GM19468 (cell line): Measurements from ENCODE around the gene COL4A2.

Experiments used
- ATAC-seq: cut with Tn5 transposase; IDR thresholded peaks from one replicate; pipeline ENCODE4 v1.9.1; 2021; ENCODE audit warnings: mild to moderate bottlenecking, moderate library complexity, moderate number of reproducible peaks; ENCODE audit not compliant: unreplicated experiment; ENCODE audit errors: extremely low read depth

The COL4A2 gene

GRCh38 chr13:110286833-110287819 is 20.0 kb upstream of the COL4A2 start:
- ATAC-seq, result no peak

GRCh38 chr13:110289174-110289573 is 17.9 kb upstream of the COL4A2 start:
- no peak for ATAC-seq

- ATAC-seq, result no peak
Measured at GRCh38 chr13:110289661-110290060, 17.4 kb upstream of the COL4A2 start.

GRCh38 chr13:110290153-110290552 is 16.9 kb upstream of the COL4A2 start:
- no peak for ATAC-seq

DNA sequence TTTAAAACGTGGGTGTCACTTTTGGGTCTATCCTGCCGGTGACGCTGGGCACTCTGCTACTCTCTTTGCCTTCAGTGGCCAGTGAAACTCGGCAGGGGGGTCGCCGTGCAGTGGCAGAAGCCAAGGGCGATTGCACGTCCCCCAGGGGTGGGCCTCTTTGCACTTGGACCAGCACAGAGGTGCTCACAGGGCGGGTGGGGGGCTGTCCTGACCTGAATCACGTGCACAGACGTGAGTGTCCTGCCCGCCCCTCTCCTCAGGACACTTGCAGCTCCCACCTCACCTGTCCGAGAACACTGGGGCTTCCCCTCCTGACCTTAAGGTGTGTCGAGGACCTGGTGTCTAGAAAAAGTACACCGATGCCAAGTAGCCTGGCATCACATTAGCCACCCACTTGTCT is 16.3 kb upstream of the COL4A2 start:
- no peak for ATAC-seq

GRCh38 chr13:110291286-110291685 is 15.8 kb upstream of the COL4A2 start:
- no peak for ATAC-seq

GRCh38 chr13:110293037-110293436 is 14.0 kb upstream of the COL4A2 start:
- ATAC-seq, result no peak

- no peak for ATAC-seq
Measured at GRCh38 chr13:110293649-110294048, 13.4 kb upstream of the COL4A2 start.

- ATAC-seq, result no peak
Measured at GRCh38 chr13:110294146-110294545, 12.9 kb upstream of the COL4A2 start.

DNA sequence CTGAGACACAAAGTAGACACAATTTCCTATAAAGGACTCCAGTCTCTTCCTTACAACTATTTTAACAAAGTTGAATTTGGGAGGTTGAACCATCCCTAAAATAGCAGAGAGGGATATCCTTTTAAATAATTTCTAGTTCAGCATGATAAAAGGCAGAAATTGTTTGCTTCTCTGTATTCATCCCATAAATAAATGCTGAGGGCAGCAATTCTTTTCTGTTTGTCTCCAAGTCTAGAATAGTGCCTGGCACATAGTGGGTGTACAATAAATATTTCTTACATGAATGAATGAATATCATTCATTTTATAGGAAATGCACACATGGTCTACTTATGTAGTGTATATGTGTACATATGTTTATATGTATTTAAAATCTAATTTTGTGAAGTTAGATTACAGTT is 12.5 kb upstream of the COL4A2 start:
- no peak for ATAC-seq

DNA sequence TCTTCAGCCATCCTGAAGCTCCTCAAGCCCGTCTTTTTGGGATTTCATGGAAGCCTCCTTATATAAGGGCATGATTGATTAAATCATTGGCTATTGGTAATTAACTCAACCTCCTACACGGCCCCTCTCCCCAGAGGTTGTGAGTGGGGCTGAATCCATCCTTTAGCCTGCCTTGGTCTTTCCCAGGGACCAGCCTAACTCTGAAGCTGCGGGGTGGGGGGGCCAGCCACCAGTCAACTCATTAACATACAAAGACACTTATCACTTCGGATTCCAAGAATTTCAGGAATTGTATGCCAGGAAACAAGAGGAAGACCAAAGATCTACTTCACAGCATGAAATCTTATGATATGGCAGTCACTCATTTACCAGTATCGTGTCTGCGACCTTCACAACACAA is 10.1 kb upstream of the COL4A2 start:
- no peak for ATAC-seq

DNA sequence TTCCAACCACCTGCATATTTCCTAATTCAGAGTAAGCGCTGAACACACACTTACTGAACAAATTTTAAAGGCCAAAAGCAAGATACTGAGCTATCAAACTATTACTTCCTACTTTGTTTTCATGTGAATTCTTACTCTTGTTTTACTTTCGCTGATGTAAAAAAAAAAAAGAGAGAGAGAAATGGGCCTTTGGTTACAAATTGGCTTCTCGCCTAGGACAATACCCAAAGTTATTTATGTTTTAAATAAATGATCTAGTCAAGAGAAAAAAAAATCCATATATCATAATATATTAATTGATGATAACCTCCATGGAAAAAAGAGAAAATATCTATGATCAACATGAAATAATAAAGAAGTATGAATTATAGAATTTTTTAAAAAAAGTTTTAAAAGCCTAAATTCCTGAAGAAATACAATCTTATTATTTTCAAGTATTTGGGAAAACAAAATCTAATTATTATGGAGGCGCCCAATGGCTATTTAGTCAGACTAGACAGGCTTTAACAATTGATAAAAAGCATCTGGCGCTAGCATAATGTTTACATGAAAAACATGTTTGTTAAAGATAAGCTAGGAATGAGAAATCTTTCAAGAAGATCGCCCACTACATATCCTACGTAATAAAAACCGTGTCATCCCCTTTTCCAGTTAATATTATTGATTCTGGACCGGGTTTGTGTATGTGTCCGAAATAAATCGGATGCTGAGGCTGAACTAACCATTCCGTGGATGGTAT is 9.1 kb upstream of the COL4A2 start:
- ATAC-seq, result no peak

DNA sequence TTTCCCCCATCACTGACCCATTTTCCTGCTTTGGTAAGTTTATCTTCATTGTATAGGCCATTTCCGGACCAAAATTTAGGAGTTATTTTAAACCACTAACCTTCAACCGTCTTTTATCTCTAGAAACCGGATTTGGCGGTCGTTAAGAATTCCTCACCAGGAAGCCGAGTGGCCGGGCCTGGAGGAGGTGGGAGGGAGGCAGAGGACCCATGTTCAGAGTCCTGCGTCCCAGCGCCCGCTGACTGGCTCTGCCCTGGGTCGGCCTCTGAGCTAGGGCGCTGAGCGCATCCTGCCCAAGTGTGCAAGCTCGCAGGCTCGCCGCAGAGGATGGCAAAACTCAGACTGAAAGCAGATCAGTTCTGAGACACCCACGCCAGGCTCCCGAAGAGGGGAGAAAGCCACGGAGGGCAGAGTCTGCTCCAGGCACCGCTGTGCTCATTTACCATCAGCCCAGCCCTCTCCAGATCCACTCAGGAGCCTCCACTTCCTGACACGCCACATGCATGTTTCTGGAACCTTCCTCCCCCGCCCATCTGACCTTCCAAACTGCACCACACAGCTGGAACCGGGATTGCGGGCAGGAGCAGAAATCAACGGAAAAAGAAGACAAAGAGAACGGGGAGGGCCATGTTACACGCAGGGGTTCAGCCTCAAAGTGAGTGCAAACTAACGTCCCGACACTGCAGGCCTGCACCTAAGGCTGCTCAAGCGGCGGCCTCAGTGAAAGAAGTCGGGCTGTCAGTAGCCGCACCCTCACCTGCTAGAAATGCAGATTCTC is 8.4 kb upstream of the COL4A2 start:
- ATAC-seq, result no peak

DNA sequence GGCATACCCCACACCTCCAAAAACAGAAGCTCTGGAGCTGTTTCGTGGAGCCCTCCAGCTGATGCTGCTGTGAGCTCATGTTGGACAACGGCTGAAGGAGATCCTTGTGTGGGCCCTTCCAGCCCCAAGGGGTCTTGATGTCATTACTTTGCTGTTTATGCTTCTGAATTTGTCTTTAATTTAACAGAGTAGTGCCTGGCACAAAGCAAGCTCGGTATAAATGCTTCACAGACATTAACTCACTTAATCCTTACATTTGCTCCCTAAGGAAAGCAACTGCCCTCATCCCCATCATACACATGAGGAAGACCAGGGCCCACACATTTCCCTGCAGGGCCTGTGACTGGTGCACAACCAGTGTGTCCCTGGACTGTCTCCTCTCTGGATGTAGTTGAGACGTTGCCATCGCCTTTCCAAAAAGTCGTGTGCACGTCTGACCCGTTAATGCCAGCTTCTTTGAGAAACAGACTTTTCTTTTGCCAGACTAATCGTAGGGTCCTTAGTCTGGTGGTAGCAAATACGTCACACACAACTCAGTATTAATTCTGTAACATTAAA is 7.7 kb upstream of the COL4A2 start:
- ATAC-seq, result no peak

GRCh38 chr13:110300090-110300815 is 6.8 kb upstream of the COL4A2 start:
- no peak for ATAC-seq

- no peak for ATAC-seq
Measured at GRCh38 chr13:110301083-110301482, 6.0 kb upstream of the COL4A2 start.

GRCh38 chr13:110301606-110302553 is 5.2 kb upstream of the COL4A2 start:
- no peak for ATAC-seq

- no peak for ATAC-seq
Measured at GRCh38 chr13:110302997-110303396, 4.1 kb upstream of the COL4A2 start.

DNA sequence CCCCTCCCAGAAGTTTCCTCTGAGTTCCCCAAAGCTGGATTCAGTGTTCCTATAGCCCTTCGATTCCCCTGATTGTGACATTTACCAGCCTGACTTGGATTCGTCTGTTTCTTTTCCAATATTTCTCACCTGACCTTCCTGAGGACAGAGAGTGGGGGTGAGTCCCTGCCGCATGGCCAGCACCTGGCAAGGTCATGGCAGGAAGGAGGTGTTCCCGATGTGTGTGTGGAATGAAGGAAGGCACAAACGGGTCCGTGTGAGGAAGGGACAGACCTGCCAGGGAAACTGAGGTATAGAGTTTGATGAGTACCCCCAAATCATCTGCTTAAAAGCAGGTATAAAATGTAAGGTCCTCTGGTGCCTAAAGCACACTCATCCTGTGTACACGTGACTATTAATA is 3.4 kb upstream of the COL4A2 start:
- ATAC-seq, result no peak
